ENCODE measurements around the gene MADCAM1. TPM values are rescaled to one million over a fixed set of nuclear protein-coding genes. Genes with fewer than 3 reads are reported as not detected.
A peak's percentile ranks its signal among the peaks of the same experiment; 100 is the strongest.

MADCAM1 gene
- total and polyA plus RNA-seq, 7 experiments from 2014 or later = 0.12 to 1.8 (median 0.61) TPM; not detected in 2

DNA sequence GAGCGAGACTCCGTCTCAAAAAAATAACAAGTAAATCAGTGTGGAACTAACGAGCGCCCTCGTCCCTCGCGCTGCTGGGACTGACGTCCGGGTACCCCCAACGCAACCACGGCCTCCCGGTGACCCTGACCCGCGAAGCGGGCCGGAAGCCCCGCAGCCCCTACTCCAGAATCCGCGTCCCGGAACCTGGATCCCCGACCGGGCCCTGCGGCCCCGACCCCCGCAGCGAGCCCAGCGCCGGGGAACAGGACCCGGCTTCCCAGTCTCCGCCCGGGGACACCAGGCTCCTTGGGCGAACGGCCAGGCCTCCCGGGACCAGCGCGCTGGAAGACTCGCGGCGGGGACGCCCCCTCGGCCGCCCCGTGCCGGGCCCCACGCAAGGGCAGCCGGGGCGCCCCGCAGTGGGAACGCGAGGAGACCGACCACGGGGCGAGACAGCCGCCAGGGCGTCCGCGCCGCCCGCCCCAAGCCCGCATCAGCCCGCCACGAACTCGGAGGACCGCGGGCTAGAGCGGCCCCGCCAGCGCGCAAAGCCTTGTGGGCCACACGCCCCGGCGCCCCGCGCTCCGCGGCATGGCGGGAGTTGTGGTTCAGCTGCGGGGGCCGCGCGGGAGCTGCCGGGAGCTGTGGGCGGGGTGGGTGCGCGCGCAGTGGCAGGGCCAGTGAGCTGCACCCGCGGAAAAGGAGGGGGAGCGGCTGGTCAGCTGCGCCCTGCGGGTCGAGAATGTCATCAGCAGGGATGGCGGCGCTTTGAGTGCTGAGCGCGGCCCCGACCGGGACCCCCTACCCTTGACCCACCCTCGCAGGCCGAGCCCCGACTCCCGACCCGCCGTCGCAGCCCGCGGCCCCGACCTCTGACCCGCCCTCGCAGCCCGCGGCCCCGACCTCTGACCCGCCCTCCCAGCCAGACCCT is 7.5 kb upstream of the MADCAM1 start:
- peak overlapping the region in 8 of 9 donors; percentile 69 to 88 (median 75) for H3K27ac Mint-ChIP-seq
- H3K27ac ChIP-seq (ENCODE audit: low read depth, low read length) = peak overlapping the region; percentile 96
- no peaks in the 10 kb centered on the region for H3K9me3 ChIP-seq (ENCODE audit: control insufficient read depth in 2 of 3, low read length in 3 of 3)
- intact Hi-C loops (cut with micrococcal nuclease) = loop anchor here (1.0 to 2.0 kb wide), 4 partner anchors 19 to 308 kb away; partner anchors contain the start of genes TPGS1 (in 2 of the 2), CDC34 (in 1 of the 2) and PTBP1 (in 1 of the 2)
- ATAC-seq = peak; percentile 97
- peaks cover 0 to 1% (median 0%) of the 10 kb centered on the region in 11 donors for H3K9me3 Mint-ChIP-seq
- H3K36me3 ChIP-seq (ENCODE audit: control insufficient read depth in 2 of 3, insufficient read depth in 3 of 3, low read length in 3 of 3) = no peaks in the 10 kb centered on the region
- H3K36me3 Mint-ChIP-seq = peaks cover 0 to 5% (median 0%) of the 10 kb centered on the region in 5 donors
- peak overlapping the region; percentile 65 to 87 (median 81) for H3K4me3 Mint-ChIP-seq
- H3K27me3 Mint-ChIP-seq = peaks cover 0 to 19% (median 11%) of the 10 kb centered on the region in 5 donors
- H3K4me3 ChIP-seq (ENCODE audit: low read length) = peak overlapping the region; percentile 62
- POLR2A ChIA-PET = interaction anchor here (0.6 to 3.1 kb wide), 8 partner anchors 9 to 1100 kb away, joined by 3 to 54 read pairs (median 4); partner anchors contain the start of gene TPGS1
- peaks cover 0 to 5% of the 10 kb centered on the region in 2 donors for H3K4me1 ChIP-seq (ENCODE audit: control insufficient read depth in 2 of 2, insufficient read depth in 2 of 2, low read length in 2 of 2)
- CTCF ChIA-PET = interaction anchor here (0.8 to 2.4 kb wide), 3 partner anchors 18 to 22 kb away, joined by 3 to 14 read pairs (median 5); partner anchors contain the start of gene TPGS1
- DNase-seq = peak; percentile 88 to 95 (median 92)
- peaks cover 3 to 14% (median 9%) of the 10 kb centered on the region in 7 donors for H3K4me1 Mint-ChIP-seq
- H3K27me3 ChIP-seq (ENCODE audit: control insufficient read depth in 2 of 2, insufficient read depth in 2 of 2, low read length in 2 of 2) = no peaks in the 10 kb centered on the region

- ChIA-PET CTCF (interaction anchor here (0.8 to 2.4 kb wide), 2 partner anchors 17 to 21 kb away, joined by 3 to 14 read pairs; partner anchors contain the start of gene TPGS1), POLR2A (interaction anchor here (0.8 to 3.1 kb wide), 9 partner anchors 8 to 370 kb away, joined by 3 to 54 read pairs (median 4); partner anchors contain the start of gene TPGS1)
- peak overlapping the region; percentile 31 to 80 (median 70) for H3K27ac Mint-ChIP-seq
- peaks cover 6 to 15% (median 11%) of the 10 kb centered on the region in 7 donors for H3K4me1 Mint-ChIP-seq
- H3K4me1 ChIP-seq (ENCODE audit: control insufficient read depth in 2 of 2, insufficient read depth in 2 of 2, low read length in 2 of 2) = peaks cover 0 to 5% of the 10 kb centered on the region in 2 donors
- H3K36me3 ChIP-seq (ENCODE audit: control insufficient read depth in 2 of 3, insufficient read depth in 3 of 3, low read length in 3 of 3) = no peaks in the 10 kb centered on the region
- peak overlapping the region; percentile 62 for H3K4me3 ChIP-seq (ENCODE audit: low read length)
- H3K27me3 ChIP-seq (ENCODE audit: control insufficient read depth in 2 of 2, insufficient read depth in 2 of 2, low read length in 2 of 2) = no peaks in the 10 kb centered on the region
- H3K27me3 Mint-ChIP-seq = peaks cover 0 to 13% (median 11%) of the 10 kb centered on the region in 5 donors
- peak overlapping the region; percentile 96 for H3K27ac ChIP-seq (ENCODE audit: low read depth, low read length)
- ATAC-seq (no peak), DNase-seq (no peak)
- intact Hi-C loops (cut with micrococcal nuclease) = loop anchor here (1.0 to 2.0 kb wide), 4 partner anchors 18 to 307 kb away; partner anchors contain the start of genes TPGS1 (in 2 of the 2), CDC34 (in 1 of the 2) and PTBP1 (in 1 of the 2)
- H3K9me3 Mint-ChIP-seq = no peaks in the 10 kb centered on the region
- H3K36me3 Mint-ChIP-seq = peaks cover 0 to 6% (median 0%) of the 10 kb centered on the region in 5 donors
- no peaks in the 10 kb centered on the region for H3K9me3 ChIP-seq (ENCODE audit: control insufficient read depth in 2 of 3, low read length in 3 of 3)
- peak overlapping the region; percentile 65 to 87 (median 76) for H3K4me3 Mint-ChIP-seq
Measured at GRCh38 chr19:489418-490196, 6.7 kb upstream of the MADCAM1 start.

DNA sequence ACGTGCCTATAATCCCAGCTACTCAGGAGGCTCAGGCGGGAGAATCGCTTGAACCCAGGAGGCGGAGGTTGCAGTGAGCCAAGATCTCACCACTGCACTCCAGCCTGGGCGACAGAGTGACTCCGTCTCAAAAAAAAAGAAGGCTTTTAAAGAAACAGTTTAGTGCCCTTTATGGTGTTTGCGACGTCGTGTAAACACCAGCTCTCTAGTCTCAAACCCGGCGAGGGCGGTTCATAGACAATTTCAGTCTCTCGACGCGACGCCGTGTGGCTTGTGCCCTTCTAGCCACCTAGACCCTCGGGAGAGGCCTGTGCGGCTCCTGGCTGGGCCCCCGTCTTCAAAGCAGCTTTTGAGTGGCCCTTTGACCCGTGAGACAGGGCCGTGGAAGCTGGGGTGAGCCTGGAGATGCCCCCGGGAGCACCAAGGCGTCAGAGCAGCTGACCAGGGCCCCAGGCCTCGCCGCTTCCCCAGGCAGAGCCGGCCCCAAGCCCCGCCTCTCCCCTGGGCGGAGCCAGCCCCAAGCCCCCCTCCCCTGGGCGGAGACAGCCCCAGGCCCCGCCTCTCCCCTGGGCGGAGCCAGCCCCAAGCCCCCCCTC is 5.0 kb upstream of the MADCAM1 start:
- no peak for ATAC-seq

GRCh38 chr19:492091-492531 is 4.2 kb upstream of the MADCAM1 start:
- Mint-ChIP-seq H3K36me3 (peaks cover 0 to 6% (median 0%) of the 10 kb centered on the region in 5 donors), H3K9me3 (no peaks in the 10 kb centered on the region), H3K27ac (no peak overlapping the region), H3K4me3 (no peak overlapping the region), H3K27me3 (peaks cover 0 to 9% (median 0%) of the 10 kb centered on the region in 5 donors), H3K4me1 (peaks cover 6 to 15% (median 11%) of the 10 kb centered on the region in 7 donors)
- Histone ChIP-seq H3K9me3 (ENCODE audit: control insufficient read depth in 2 of 3, low read length in 3 of 3) (no peaks in the 10 kb centered on the region), H3K36me3 (ENCODE audit: control insufficient read depth in 2 of 3, insufficient read depth in 3 of 3, low read length in 3 of 3) (no peaks in the 10 kb centered on the region), H3K4me3 (ENCODE audit: low read length) (no peak overlapping the region), H3K4me1 (ENCODE audit: control insufficient read depth in 2 of 2, insufficient read depth in 2 of 2, low read length in 2 of 2) (peaks cover 0 to 5% of the 10 kb centered on the region in 2 donors), H3K27me3 (ENCODE audit: control insufficient read depth in 2 of 2, insufficient read depth in 2 of 2, low read length in 2 of 2) (no peaks in the 10 kb centered on the region), H3K27ac (ENCODE audit: low read depth, low read length) (no peak overlapping the region)
- ChIA-PET POLR2A (interaction anchor here (0.7 to 1.3 kb wide), 2 partner anchors 9 to 14 kb away, joined by 5 to 10 read pairs; no protein-coding TSS in a partner anchor), CTCF (no interaction called here)
- intact Hi-C loops (cut with micrococcal nuclease) = no loop called here
- peak in 3 of 9 donors; percentile 31 to 72 (median 50) for DNase-seq
- ATAC-seq = peak; percentile 39

More for the DNA sequence above, 5.0 kb upstream of the MADCAM1 start:
- Mint-ChIP-seq H3K9me3 (no peaks in the 10 kb centered on the region), H3K4me1 (peaks cover 6 to 15% (median 11%) of the 10 kb centered on the region in 7 donors), H3K27ac (no peak overlapping the region), H3K27me3 (peaks cover 0 to 10% (median 0%) of the 10 kb centered on the region in 5 donors), H3K4me3 (no peak overlapping the region), H3K36me3 (peaks cover 0 to 6% (median 0%) of the 10 kb centered on the region in 5 donors)
- ChIA-PET CTCF (no interaction called here), POLR2A (interaction anchor here (1.0 to 1.9 kb wide), 4 partner anchors 15 to 20 kb away, joined by 3 to 18 read pairs (median 6); no protein-coding TSS in a partner anchor)
- intact Hi-C loops (cut with micrococcal nuclease) = no loop called here
- Histone ChIP-seq H3K9me3 (ENCODE audit: control insufficient read depth in 2 of 3, low read length in 3 of 3) (no peaks in the 10 kb centered on the region), H3K27me3 (ENCODE audit: control insufficient read depth in 2 of 2, insufficient read depth in 2 of 2, low read length in 2 of 2) (no peaks in the 10 kb centered on the region), H3K36me3 (ENCODE audit: control insufficient read depth in 2 of 3, insufficient read depth in 3 of 3, low read length in 3 of 3) (no peaks in the 10 kb centered on the region), H3K4me3 (ENCODE audit: low read length) (no peak overlapping the region), H3K4me1 (ENCODE audit: control insufficient read depth in 2 of 2, insufficient read depth in 2 of 2, low read length in 2 of 2) (peaks cover 0 to 5% of the 10 kb centered on the region in 2 donors), H3K27ac (ENCODE audit: low read depth, low read length) (peak overlapping the region; percentile 29)
- DNase-seq = peak in 1 of 9 donors; percentile 44

DNA sequence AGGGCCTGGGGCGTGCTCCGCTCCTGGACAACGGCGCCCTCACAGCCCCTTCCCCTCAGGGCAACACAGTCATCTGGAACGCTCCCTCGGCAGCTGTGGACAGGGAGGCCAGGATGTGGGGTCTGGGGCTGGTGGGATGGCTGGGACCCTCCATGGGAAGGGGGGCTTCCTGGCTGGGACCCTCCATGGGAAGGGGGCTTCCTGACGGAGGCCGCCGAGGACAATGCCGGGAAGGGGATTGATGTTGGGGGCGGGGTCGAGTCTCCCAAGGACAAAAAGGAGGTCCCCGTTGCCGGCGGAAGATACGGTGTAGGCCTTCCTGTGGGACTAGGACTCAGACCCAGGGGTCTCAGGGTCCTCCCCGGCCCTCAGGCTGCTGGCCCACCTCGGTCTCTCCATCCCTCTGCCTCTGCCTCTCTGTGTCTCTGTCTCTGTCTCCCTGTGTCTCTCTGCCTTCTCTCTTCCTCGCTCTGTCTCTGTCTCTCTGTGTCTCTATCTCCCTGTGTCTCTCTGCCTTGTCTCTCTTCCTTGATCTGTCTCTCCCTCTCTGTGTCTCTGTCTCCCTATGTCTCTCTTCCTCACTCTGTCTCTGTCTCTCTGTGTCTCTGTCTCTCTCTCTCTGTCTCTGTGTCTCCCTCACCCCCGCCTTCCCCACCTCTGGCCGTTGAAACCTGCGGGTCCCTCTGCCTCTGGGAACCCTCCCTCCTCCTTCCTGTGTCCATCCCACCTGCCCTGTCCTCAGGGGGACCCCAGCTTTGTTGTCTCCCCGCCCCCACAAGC is 2.7 kb upstream of the MADCAM1 start:
- Mint-ChIP-seq H3K9me3 (no peaks in the 10 kb centered on the region), H3K4me3 (peak overlapping the region in 2 of 10 donors; percentile 27 to 67), H3K27me3 (peaks cover 0 to 15% (median 0%) of the 10 kb centered on the region in 5 donors), H3K36me3 (peaks cover 0 to 6% (median 0%) of the 10 kb centered on the region in 5 donors), H3K4me1 (peaks cover 4 to 14% (median 9%) of the 10 kb centered on the region in 7 donors), H3K27ac (peak overlapping the region in 6 of 9 donors; percentile 4 to 86 (median 62))
- no peaks in the 10 kb centered on the region for H3K27me3 ChIP-seq (ENCODE audit: control insufficient read depth in 2 of 2, insufficient read depth in 2 of 2, low read length in 2 of 2)
- peak in 1 of 9 donors; percentile 11 for DNase-seq
- no peaks in the 10 kb centered on the region for H3K36me3 ChIP-seq (ENCODE audit: control insufficient read depth in 2 of 3, insufficient read depth in 3 of 3, low read length in 3 of 3)
- H3K4me3 ChIP-seq (ENCODE audit: low read length) = no peak overlapping the region
- ATAC-seq = no peak
- ChIA-PET POLR2A (interaction anchor here (0.7 to 1.3 kb wide), 2 partner anchors 9 to 13 kb away, joined by 3 to 10 read pairs; no protein-coding TSS in a partner anchor), CTCF (interaction anchor here (0.7 kb wide), 1 partner anchor 13 kb away, joined by 4 read pairs; no protein-coding TSS in a partner anchor)
- no peak overlapping the region for H3K27ac ChIP-seq (ENCODE audit: low read depth, low read length)
- H3K9me3 ChIP-seq (ENCODE audit: control insufficient read depth in 2 of 3, low read length in 3 of 3) = no peaks in the 10 kb centered on the region
- H3K4me1 ChIP-seq (ENCODE audit: control insufficient read depth in 2 of 2, insufficient read depth in 2 of 2, low read length in 2 of 2) = peaks cover 0 to 13% of the 10 kb centered on the region in 2 donors
- intact Hi-C loops (cut with micrococcal nuclease) = no loop called here
